Raji (cell line): ENCODE data around the gene FAM107B.

Experiments
- POLR2A ChIP-seq: IDR thresholded peaks from 2 replicates; pipeline ENCODE4 v1.6.1; 2011; ENCODE audit warnings: low read depth, low read length, control low read depth; ENCODE audit not compliant: insufficient read depth

FAM107B gene

DNA sequence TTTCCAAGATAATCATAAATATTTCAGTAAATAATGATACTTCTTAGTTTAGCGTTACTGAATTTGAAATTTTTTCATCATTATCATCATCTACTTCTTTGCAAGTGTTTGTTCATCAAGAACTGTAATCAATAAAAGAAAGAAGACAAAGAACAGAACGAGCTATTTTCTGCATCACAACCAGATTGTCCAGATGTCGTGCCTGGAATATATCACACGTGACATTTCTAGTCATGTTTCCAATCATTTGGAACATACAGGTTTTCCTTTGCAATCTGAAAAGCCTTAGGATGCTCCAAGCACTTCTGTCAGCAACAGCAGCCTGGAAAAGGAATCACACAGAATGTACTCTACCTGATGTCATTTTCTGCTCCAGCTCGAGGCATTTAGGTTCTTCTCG is 107.4 kb downstream of the FAM107B start:
- TF ChIP-seq POLR2A, result no peak

DNA sequence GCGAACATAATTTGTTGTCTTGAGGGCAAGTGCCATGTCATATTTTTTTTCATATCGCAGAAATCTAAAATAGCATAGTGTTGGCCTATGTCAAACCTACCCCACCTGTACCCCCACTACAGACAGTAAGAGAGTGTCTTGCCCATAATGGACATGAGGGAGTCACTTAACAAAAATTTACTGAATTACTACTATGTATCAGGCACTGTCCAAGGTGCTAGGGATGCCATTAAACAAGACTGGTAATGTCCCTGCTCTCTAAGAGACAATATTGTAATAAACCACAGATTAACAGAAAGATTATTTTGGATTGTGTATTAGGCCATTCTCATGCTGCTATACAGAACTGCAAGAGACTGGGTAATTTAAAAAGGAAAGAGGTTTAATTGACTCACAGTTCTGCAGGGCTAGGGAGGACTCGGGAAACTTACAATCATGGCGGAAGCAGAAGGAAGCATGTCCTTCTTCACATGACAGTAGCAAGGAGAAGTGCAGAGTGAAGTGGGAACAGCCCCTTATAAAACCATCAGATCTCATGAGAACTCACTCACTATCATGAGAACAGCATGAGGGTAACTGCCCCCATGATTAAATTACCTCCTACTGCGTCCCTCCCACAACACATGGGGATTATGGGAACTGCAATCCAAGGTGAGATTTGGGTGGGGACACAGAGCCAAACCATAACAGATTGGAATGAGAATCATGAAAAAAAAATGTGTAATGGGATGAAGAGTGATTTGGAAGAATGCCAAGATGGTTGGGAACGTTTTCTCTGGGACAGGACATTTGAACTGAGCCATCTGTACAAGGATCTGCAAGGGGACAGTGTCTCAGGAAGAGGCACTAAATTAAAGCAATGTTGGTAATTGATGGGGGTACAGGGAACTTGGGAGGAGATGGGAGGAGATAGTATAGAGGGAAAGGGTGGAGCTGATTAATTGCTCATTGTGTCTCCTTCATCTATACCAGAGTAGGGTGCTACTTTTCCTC is 108.5 kb downstream of the FAM107B start:
- no peak for TF ChIP-seq POLR2A

DNA sequence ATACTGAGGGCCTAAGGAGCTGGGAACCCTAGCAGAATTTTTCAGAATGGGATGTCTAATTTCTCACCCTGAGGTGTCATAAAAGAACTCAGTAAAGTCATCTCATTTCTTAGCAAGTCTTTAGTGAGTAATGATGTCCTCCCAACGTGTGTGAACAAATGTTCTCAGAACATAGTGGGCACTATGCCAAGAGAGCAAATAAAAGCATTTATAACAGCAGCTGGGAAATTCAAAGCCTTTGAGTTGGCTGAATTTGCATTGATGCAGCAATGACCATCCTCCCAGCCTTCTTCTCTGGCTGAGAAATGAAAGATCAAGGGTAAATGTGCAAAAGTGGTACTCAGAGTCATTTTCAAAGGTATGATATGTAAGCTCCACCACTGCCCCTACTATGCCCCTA is 109.4 kb downstream of the FAM107B start:
- no peak for TF ChIP-seq POLR2A

DNA sequence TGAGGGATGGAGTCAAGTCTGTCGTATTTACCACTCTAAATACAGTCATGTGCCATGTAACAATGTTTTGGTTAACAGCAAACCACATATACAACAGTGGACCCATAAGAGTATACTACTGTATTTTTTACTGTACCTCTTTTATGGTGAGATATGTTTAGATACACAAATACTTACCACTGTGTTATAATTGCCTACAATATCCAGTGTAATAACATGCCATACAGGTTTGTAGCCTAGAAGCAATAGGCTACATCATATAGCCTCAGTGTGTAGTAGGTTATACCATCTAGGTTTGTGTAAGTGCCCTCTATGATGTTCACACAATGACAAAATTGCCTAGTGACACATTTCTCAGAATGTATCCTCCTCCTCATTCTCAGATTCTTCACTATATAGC is 110.4 kb downstream of the FAM107B start:
- no peak for TF ChIP-seq POLR2A

DNA sequence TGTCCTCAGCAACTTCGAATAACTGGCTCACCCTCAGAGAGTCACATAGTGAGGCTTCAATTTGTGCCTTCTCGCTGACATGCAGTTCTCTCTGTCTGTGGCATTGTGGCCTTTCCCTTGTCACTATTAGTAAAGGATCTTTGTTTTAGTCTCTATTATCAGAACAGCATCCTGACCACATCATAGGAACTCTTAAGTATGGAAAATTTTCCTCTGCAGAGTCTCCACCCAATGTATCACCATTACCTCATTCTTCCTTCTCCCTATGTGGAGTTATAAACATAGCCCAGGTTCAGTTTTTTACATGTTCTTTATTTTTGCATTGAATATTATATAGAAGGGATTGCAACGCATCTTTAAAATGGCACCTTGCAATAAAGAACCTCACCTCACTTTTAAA is 112.9 kb downstream of the FAM107B start:
- TF ChIP-seq POLR2A, result no peak

DNA sequence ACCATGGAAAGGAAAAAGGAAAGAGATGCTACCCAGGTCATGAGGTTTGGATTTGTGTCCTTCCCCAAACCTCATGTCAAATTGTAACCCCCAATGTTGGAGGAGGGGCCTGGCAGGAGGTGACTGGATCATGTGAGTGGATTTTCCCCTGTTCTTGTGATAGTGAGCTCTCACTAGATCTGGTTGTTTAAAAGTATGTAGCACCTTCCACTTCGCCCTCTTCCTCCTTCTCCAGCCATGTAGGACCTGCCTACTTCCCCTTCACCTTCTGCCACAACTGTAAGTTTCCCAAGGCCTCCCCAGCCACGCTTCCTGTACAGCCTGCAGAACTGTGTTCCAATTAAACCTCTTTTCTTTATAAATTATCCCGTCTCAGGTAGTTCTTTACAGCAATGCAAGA is 113.9 kb downstream of the FAM107B start:
- no peak for TF ChIP-seq POLR2A

DNA sequence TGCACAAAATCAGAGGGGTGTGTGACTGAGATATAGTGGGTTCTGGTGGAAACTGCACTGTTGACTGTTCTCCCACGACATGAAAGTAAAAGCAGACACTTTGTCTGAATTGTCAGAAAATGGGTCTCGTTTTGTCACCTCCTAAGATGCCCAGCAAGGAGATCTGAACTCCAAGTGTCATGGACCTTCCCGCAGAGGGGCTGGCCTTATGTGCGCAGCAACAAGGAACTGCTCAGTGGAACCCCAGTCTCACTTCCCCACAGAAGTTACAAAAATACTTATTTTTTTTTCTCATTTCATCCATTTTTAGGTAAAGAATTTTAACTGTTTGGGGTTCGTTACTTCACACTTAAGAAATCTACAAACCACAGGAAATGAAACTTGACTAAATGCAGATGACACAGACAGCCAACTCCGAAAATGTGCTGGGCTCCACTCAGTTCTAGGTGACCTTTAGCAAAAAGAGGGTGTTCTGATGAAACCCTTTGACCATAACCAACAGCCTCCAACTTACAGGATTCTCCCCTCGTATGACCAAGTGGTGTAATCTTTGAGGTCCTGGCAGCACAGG is 115.0 kb downstream of the FAM107B start:
- TF ChIP-seq POLR2A, result peak; percentile 38; the same call in 1 of the 2 replicates

DNA sequence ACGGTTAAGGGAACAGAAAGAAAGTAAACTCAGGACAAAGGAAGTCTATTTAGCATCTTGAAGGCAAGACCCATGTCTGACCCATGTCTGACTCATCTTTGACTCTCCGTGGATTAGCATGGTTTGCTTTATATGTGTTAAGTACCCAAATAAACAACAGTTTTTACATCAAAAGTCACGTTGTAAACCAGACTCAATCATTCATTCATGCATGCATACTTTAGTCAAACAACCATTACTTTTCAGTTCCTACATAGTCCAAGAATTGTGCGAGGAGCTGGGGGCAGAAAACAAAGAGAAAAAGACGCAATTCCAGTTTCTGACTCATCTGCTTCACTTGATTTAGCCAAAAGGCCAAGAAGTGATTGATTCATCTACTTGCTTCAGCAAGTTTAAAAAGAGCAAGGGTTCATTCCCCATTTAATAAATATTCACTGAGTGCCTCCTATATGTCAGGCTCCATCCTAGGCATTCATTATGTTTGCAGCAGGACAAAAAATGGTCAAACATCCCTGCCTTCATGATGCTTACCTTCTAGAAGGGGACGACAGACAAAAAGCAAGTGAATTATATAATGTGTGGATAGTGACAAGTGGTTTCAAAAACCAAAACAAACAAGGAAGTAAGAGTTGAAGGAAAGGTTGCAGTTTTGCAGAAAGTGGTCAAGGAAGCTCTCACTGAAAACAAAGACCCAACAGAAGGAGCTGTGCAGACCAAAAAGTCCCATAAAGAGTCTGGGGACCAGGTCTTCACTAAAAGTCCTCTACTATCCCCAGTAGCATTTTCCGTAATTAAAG is 116.2 kb downstream of the FAM107B start:
- TF ChIP-seq POLR2A, result no peak

DNA sequence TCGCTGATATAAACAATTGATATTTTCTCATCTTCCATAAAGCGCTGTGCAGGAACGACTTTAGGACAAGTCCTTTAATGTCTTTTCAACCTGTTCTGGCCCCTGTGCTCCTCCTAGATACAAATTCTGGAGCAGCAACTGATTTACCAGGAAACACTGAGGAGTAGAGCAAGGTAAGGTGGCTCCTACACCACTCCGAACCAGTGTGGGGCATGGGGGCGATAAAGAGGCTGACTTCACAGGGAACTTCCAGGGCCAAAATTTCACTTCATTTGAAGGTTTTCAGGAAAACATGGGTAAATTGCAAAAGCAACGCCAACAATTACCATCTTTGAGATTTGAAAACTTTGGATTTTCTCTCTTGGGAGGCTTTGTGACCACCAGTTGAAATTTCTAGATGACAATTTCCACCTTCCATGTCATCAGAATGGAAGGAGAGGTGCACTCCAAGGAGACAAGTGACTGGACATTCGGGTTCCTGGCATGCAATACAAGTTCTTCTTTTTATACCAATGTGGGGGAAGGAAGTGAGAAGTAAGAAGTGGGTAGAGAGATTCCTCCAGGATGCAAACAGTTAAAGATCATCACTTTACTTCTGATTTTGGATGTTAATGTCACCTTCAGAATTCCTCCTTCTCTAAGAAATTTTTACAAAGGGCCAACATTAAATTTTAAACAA is 118.5 kb downstream of the FAM107B start:
- TF ChIP-seq POLR2A, result no peak

DNA sequence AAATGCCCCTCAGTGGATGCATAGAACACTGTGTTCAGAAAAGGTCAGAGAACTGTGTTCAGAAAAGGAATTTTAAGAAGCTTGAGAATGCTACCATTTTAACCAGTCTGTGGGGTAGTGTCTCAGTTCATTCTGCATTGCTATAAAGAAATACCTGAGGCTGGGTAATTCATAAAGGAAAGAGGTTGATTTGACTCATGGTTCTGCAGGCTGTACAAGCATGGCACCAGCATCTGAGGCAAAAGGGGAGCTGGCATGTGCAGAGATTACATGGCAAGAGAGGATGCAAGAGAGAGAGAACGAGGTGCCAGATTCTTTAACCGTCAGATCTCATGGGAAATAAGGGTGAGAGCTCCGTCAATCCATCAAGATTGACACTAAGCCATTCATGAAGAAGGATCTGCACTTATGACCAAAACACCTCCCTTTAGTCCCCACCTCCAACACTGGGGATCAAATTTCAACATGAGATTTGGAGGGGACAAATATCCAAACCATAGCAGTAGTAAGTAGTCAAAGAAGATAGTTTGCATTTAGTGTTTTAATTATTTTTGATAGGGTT is 119.8 kb downstream of the FAM107B start:
- TF ChIP-seq POLR2A, result no peak

DNA sequence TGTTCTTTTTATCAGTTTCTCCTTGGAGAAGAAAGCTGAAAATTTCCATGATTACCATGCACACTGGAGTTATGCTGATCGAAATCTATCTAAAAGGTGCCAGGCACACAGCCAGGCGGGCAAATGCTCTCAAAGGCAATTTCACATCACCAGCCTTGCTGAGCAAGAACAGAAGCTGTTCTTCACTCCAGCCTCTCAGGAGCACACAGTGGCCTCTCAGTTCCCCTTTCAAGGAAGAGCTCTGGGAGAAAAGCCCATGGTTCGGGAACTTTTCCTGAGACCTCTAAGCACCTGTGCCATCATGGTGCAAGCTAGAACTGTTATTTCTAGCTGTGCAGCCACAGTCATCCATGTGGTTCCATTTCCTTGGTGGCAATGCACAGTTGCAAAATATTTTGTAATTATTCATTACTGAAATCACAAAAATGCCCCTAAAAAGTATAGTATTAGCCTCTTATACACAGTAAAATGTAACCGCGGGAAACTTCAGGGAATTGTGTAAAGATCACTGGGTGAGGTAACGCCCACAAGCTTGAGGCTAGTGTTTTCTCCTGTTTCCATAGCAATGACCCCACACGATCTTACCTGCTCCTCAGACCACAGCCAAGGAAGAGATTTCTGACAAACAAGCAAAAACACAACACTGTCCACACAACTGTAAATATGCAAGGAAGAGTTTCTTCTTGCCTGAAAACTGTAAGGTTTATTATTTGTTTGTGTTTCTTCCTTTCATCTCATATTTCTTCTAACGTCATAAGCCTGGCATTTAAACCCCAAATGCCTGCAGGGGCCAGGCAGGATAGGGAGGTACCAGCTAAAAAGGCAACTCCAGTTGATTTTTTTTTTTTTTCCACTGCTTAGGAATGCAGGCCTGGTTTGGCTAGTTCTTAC is 121.2 kb downstream of the FAM107B start:
- TF ChIP-seq POLR2A, result no peak

DNA sequence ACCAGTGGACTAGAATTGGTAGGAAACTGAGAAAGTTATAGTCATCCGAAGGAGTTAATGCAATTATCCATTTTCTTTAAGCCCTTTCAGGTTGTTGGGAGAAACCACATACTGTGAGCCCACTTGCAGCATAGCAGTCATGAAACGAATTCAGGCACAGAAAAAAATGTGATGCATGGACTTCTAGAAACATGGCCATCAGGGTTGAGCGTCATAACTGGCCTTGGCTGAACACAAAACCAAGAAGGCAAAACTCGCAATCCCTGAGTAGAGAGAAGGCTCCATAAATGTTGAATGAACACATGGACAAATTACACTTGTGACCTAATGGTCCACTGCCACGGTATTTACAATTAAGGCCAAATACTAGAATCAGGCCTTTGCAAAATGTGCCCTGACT is 121.9 kb downstream of the FAM107B start:
- TF ChIP-seq POLR2A, result no peak

DNA sequence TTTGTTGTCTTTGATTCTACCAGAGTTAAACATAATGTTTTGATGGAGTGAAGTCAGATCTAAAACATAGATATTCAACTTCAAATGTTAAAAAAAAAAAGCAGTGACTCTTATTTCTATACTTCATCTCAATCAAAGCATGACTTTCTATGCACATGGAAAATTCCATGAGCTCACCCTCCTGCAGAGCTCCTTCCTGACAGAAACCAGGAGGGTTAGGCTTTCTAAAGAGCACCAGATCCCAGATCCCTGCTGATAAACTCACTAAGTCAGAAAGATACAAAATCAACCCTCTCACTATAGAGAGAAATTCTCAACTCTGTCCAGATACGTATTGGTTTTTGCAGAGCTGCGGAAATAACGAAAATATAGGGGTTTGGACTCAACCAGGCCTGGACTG is 122.6 kb downstream of the FAM107B start:
- TF ChIP-seq POLR2A, result no peak

DNA sequence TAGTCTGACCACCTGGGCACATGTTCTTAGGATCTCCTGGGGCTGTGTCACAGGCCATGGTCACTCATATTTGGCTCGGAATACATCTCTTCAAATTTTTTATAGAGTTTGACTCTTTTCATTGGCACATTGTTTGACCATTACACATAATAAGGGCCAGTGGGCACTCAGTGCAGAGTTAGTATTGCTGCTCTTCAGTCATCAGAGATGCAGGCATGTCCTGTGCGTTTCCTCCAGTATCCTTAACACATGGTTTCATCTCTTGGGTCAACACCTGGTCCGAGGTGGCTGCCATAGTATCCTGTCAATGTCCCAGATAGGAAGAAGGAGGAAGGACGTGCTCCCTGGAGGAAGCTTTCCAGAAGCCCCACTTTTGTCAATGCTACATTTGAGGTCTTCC is 125.0 kb downstream of the FAM107B start:
- TF ChIP-seq POLR2A, result no peak
